AG09319 (cell line): Measurements from ENCODE around the gene IDH3A.

Source experiments
- DNase-seq: peaks from one replicate; pipeline ENCODE4 v3.0.0-alpha.2; 2010; ENCODE audit warnings: low read depth; ENCODE audit errors: extremely low read depth
- CTCF ChIP-seq: IDR thresholded peaks from 2 replicates; pipeline ENCODE4 v1.5.1; 2011; ENCODE audit warnings: low read depth, mild to moderate bottlenecking, inconsistent platforms, low read length, moderate library complexity

Gene IDH3A

GRCh38 chr15:78168608-78169007 is 19.4 kb downstream of the IDH3A start:
- no peak for DNase-seq
- TF ChIP-seq CTCF, result no peak

- DNase-seq, result no peak
- TF ChIP-seq CTCF, result no peak
These were observed 21.9 kb downstream of the IDH3A start for GRCh38 chr15:78170848-78171773.

- no peak for DNase-seq
- no peak for TF ChIP-seq CTCF
These were observed 22.8 kb downstream of the IDH3A start for GRCh38 chr15:78171864-78172472.

- no peak for TF ChIP-seq CTCF
- DNase-seq, result no peak
These were observed 25.2 kb downstream of the IDH3A start for GRCh38 chr15:78174401-78174800.

GRCh38 chr15:78175330-78175729 is 26.2 kb downstream of the IDH3A start:
- DNase-seq, result no peak
- TF ChIP-seq CTCF, result no peak

- DNase-seq, result no peak
- peak; percentile 69 for TF ChIP-seq CTCF
These were observed 28.3 kb downstream of the IDH3A start for GRCh38 chr15:78177447-78177873.

- DNase-seq, result no peak
- no peak for TF ChIP-seq CTCF
These were observed 28.9 kb downstream of the IDH3A start for GRCh38 chr15:78178064-78178463.
